GM18526 (cell line): ENCODE data around the gene PNPLA3.
A peak's percentile ranks its signal among the peaks of the same experiment; 100 is the strongest.

Experiments
- POLR2A ChIP-seq: IDR thresholded peaks from 3 replicates; pipeline ENCODE4 v1.6.1; 2011; ENCODE audit not compliant: insufficient read length; ENCODE audit errors: extremely low read depth

PNPLA3 gene

GRCh38 chr22:43988960-43989359, 65.4 kb downstream of the PNPLA3 start:
- no peak for TF ChIP-seq POLR2A

GRCh38 chr22:43990044-43990443, 66.4 kb downstream of the PNPLA3 start:
- no peak for TF ChIP-seq POLR2A

GRCh38 chr22:43991316-43992020, 67.9 kb downstream of the PNPLA3 start:
- no peak for TF ChIP-seq POLR2A

- TF ChIP-seq POLR2A = no peak
Observed at GRCh38 chr22:43992331-43992821, 68.8 kb downstream of the PNPLA3 start.

- no peak for TF ChIP-seq POLR2A
Observed at GRCh38 chr22:43993072-43993760, 69.6 kb downstream of the PNPLA3 start.

- TF ChIP-seq POLR2A = no peak
Observed at GRCh38 chr22:43994006-43994405, 70.4 kb downstream of the PNPLA3 start.

GRCh38 chr22:43994416-43994815, 70.8 kb downstream of the PNPLA3 start:
- TF ChIP-seq POLR2A = no peak

GRCh38 chr22:43995057-43995685, 71.6 kb downstream of the PNPLA3 start:
- TF ChIP-seq POLR2A = no peak

- TF ChIP-seq POLR2A = no peak
Observed at GRCh38 chr22:43995798-43996169, 72.2 kb downstream of the PNPLA3 start.

GRCh38 chr22:43996170-43996980, 72.8 kb downstream of the PNPLA3 start:
- peak; percentile 57 for TF ChIP-seq POLR2A

- TF ChIP-seq POLR2A = no peak
Observed at GRCh38 chr22:43996981-43997265, 73.3 kb downstream of the PNPLA3 start.
